ENCODE measurements around the gene FAM180B.

- TF ChIP-seq, protein P1, sequence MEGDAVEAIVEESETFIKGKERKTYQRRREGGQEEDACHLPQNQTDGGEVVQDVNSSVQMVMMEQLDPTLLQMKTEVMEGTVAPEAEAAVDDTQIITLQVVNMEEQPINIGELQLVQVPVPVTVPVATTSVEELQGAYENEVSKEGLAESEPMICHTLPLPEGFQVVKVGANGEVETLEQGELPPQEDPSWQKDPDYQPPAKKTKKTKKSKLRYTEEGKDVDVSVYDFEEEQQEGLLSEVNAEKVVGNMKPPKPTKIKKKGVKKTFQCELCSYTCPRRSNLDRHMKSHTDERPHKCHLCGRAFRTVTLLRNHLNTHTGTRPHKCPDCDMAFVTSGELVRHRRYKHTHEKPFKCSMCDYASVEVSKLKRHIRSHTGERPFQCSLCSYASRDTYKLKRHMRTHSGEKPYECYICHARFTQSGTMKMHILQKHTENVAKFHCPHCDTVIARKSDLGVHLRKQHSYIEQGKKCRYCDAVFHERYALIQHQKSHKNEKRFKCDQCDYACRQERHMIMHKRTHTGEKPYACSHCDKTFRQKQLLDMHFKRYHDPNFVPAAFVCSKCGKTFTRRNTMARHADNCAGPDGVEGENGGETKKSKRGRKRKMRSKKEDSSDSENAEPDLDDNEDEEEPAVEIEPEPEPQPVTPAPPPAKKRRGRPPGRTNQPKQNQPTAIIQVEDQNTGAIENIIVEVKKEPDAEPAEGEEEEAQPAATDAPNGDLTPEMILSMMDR (conservative IDR thresholded peaks at IDR 0.05; ENCODE audit: low read depth, low read length), result no peak
- TF ChIP-seq RCOR1 (IDR thresholded peaks at IDR 0.05; ENCODE audit: insufficient replicate concordance, low read length), result no peak
Measured at GRCh38 chr11:47565340-47566148, 20.9 kb upstream of the FAM180B start, which contains the start of gene PTPMT1.
